Endothelial cell of umbilical vein (primary cell): ENCODE results near the gene GLIPR1L1. TPM values are rescaled to one million over a fixed set of nuclear protein-coding genes. Genes with fewer than 3 reads are reported as not detected.

Source experiments
- BruUV-seq: library from RNA; stranded (reverse); fragments of 400-500 nt; replicated peaks from 2 replicates; lab custom pipeline; 2021; lab: Mats Ljungman, UMichigan
- CTCF ChIA-PET: fragments of 300-600, 350-600 bp; sonication (Branson Sonifier 250); formaldehyde crosslinking; loops from one replicate; lab custom pipeline; 2021; ENCODE audit warnings: antibody characterized with exemption, inconsistent platforms; lab: Charles Lee
- POLR2A ChIA-PET: fragments of 300-600, 350-600 bp; sonication (Branson Sonifier 250); formaldehyde crosslinking; loops from one replicate; lab custom pipeline; 2021; ENCODE audit warnings: antibody characterized with exemption, inconsistent platforms; lab: Charles Lee
- DNase-seq: peaks from one replicate; pipeline ENCODE4 v3.0.0-alpha.2; 2011; ENCODE audit warnings: low read depth, low spot score
- FAIRE-seq: peaks from 2 replicates; lab custom pipeline; 2011; peaks lifted over from hg19 to GRCh38; lab: Jason Lieb, UNC
- H2AFZ ChIP-seq: 2 replicates; pipeline ENCODE4 v1.6.0; 2012; ENCODE audit warnings: low read depth, low read length, control low read depth, inconsistent platforms
- H3K27ac ChIP-seq: 2 replicates; pipeline ENCODE4 v1.5.1; 2011; ENCODE audit warnings: low read depth, mild to moderate bottlenecking, control low read depth, low read length, moderate library complexity; ENCODE audit not compliant: insufficient read depth
- H3K27me3 ChIP-seq, 2 experiments: 2 replicates each; pipeline versions ENCODE4 v1.6.0 to v1.6.1; 2011; ENCODE audit warnings: low read length in 2 of 2, mixed read lengths in 1 of 2; ENCODE audit not compliant: control insufficient read depth in 2 of 2, insufficient read depth in 2 of 2
- H3K36me3 ChIP-seq, 2 experiments: 2 replicates in 1 of 2; 3 replicates in 1 of 2; pipeline ENCODE4 v1.5.1; 2011; ENCODE audit warnings: low read length in 2 of 2, mild to moderate bottlenecking in 1 of 2, moderate library complexity in 1 of 2; ENCODE audit not compliant: control insufficient read depth in 2 of 2, insufficient read depth in 2 of 2; ENCODE audit errors: extremely low read depth in 1 of 2
- H3K4me1 ChIP-seq: 3 replicates; pipeline ENCODE4 v1.5.1; 2011; ENCODE audit warnings: mild to moderate bottlenecking, low read length; ENCODE audit not compliant: control insufficient read depth, insufficient read depth; ENCODE audit errors: extremely low read depth
- H3K4me2 ChIP-seq: 2 replicates; pipeline ENCODE4 v1.6.1; 2011; ENCODE audit warnings: low read length, control low read depth, mixed read lengths; ENCODE audit not compliant: insufficient read depth
- H3K4me3 ChIP-seq, 3 experiments: fragments of 200-600 bp in 1 of 3; sonication (generic), shearing (Covaris generic) in 1 of 3; replicated peaks in 1 of 3; 2 replicates each; pipeline ENCODE4 v1.5.1; 2011 to 2016; ENCODE audit warnings: control low read depth in 3 of 3, low read length in 3 of 3, mild to moderate bottlenecking in 2 of 3, inconsistent platforms in 1 of 3, low read depth in 1 of 3, moderate library complexity in 1 of 3; ENCODE audit not compliant: insufficient read depth in 1 of 3
- H3K79me2 ChIP-seq: 2 replicates; pipeline ENCODE4 v1.6.0; 2012; ENCODE audit warnings: low read length, inconsistent platforms; ENCODE audit not compliant: control insufficient read depth, insufficient read depth
- H3K9ac ChIP-seq: replicated peaks from 2 replicates; pipeline ENCODE3; 2011; ENCODE audit warnings: low read length, control low read depth; ENCODE audit not compliant: insufficient read depth; ENCODE audit errors: extremely low read depth
- H3K9me1 ChIP-seq: replicated peaks from 3 replicates; pipeline ENCODE4 v1.6.0; 2011; ENCODE audit warnings: mild to moderate bottlenecking, low read length; ENCODE audit not compliant: control insufficient read depth, insufficient read depth; ENCODE audit errors: extremely low read depth
- H3K9me3 ChIP-seq: replicated peaks from 2 replicates; pipeline ENCODE4 v1.5.1; 2012; ENCODE audit warnings: low read length, inconsistent platforms; ENCODE audit not compliant: control insufficient read depth, insufficient read depth
- H4K20me1 ChIP-seq: replicated peaks from 2 replicates; pipeline ENCODE3; 2011; ENCODE audit warnings: mild to moderate bottlenecking, low read length; ENCODE audit not compliant: control insufficient read depth, insufficient read depth; ENCODE audit errors: extremely low read depth
- CTCF ChIP-seq, 2 donors: IDR thresholded peaks; 1 replicate in 1 of 2; 2 replicates in 1 of 2; pipeline ENCODE4 v1.5.1; 2011; ENCODE audit warnings: low read length in 2 of 2, mild to moderate bottlenecking in 2 of 2, moderate library complexity in 2 of 2, control low read depth in 1 of 2, inconsistent platforms in 1 of 2, low read depth in 1 of 2; ENCODE audit not compliant: insufficient read depth in 1 of 2; ENCODE audit errors: extremely low read depth in 1 of 2
- EZH2 ChIP-seq: IDR thresholded peaks from 2 replicates; pipeline ENCODE4 v1.6.1; 2012; ENCODE audit warnings: borderline replicate concordance, low read depth, mild to moderate bottlenecking, moderate library complexity, low read length, inconsistent platforms; ENCODE audit not compliant: severe bottlenecking
- FOS ChIP-seq: IDR thresholded peaks from 2 replicates; pipeline ENCODE4 v1.6.1; 2011; ENCODE audit warnings: mild to moderate bottlenecking, low read length, moderate library complexity, borderline replicate concordance; ENCODE audit not compliant: insufficient read depth
- GATA2 ChIP-seq: IDR thresholded peaks from 2 replicates; pipeline ENCODE4 v1.7.0; 2011; ENCODE audit warnings: low read depth, mild to moderate bottlenecking, moderate library complexity, mixed read lengths, low read length; ENCODE audit not compliant: insufficient read length, insufficient read depth
- JUN ChIP-seq: IDR thresholded peaks from 2 replicates; pipeline ENCODE4 v1.6.1; 2011; ENCODE audit warnings: borderline replicate concordance, low read depth; ENCODE audit not compliant: insufficient read length, insufficient read depth
- MAX ChIP-seq: IDR thresholded peaks from 2 replicates; pipeline ENCODE4 v1.6.1; 2011; ENCODE audit not compliant: insufficient read depth, insufficient read length
- MYC ChIP-seq: IDR thresholded peaks from one replicate; pipeline ENCODE4 v1.6.1; 2011; ENCODE audit warnings: mild to moderate bottlenecking, low read depth, low read length
- POLR2A ChIP-seq: IDR thresholded peaks from 2 replicates; pipeline ENCODE4 v1.6.1; 2012; ENCODE audit warnings: low read depth, mild to moderate bottlenecking, control low read depth, low read length
- POLR2AphosphoS5 ChIP-seq: IDR thresholded peaks from 2 replicates; pipeline ENCODE4 v1.6.1; 2012; ENCODE audit warnings: low read depth, mild to moderate bottlenecking, control low read depth, low read length, moderate library complexity; ENCODE audit not compliant: insufficient read depth
- dilution Hi-C: fragments of 300-500 bp; cut with MboI; formaldehyde crosslinking; loops from one replicate; pipeline ENCODE4 v1.15.0; 2019; ENCODE audit warnings: low sequenced_read_pairs; ENCODE audit not compliant: extremely low pct_ligation_motif_present
- intact Hi-C: fragments of 100-400 bp; cut with micrococcal nuclease; formaldehyde crosslinking; loops from one replicate; pipeline ENCODE4 v1.10.0; 2022
- polyA plus RNA-seq, 4 experiments: library from polyadenylated mRNA; depleted of rRNA in 3 of 4; stranded (reverse) in 3 of 4; unstranded in 1 of 4; fragments of >200 nt; gene quantifications; 2 replicates each; pipeline versions ENCODE4 v1.2.1 to v1.2.3, GENCODE V29; 2011 to 2012; ENCODE audit warnings: missing spikeins in 1 of 4
- total RNA-seq: library from RNA; stranded (reverse); gene quantifications from 2 replicates; pipeline ENCODE4 v1.2.3, GENCODE V29; 2021

The GLIPR1L1 gene
- total and polyA plus RNA-seq, 2 donors (not counting 3 experiments of a cell fraction or from before 2014, with no cell fraction given), result not detected

GRCh38 chr12:75305412-75306332 lies 28.8 kb upstream of the GLIPR1L1 start:
- POLR2A ChIA-PET, result no interaction called here
- no peak for DNase-seq

More at GRCh38 chr12:75305412-75306332, 28.8 kb upstream of the GLIPR1L1 start:
- H3K79me2 ChIP-seq, result no peaks in the 10 kb centered on the region
- intact Hi-C loops, result no loop called here
- dilution Hi-C loops, result no loop called here
- H3K27ac ChIP-seq, result no peak overlapping the region
- H2AFZ ChIP-seq, result no peak overlapping the region
- H3K9me1 ChIP-seq, result no peaks in the 10 kb centered on the region
- no peaks in the 10 kb centered on the region for H3K9me3 ChIP-seq
- no peak overlapping the region for H3K9ac ChIP-seq
- H3K4me2 ChIP-seq, result no peak overlapping the region
- no TSS peak for BruUV-seq
- no peak for TF ChIP-seq CTCF (IDR thresholded peaks at IDR 0.05; ENCODE audit: extremely low read depth in 1 of 2, insufficient read depth in 1 of 2, low read depth in 1 of 2, low read length in 2 of 2)
- no peak for TF ChIP-seq EZH2
- TF ChIP-seq POLR2A, result no peak
- no peak for TF ChIP-seq MYC
- no peak for TF ChIP-seq POLR2AphosphoS5
- TF ChIP-seq JUN, result no peak
- no peak for TF ChIP-seq GATA2
- TF ChIP-seq MAX, result no peak
- TF ChIP-seq FOS, result no peak
- no peaks in the 10 kb centered on the region for H3K4me1 ChIP-seq
- CTCF ChIA-PET, result no interaction called here
- no peaks in the 10 kb centered on the region for H3K27me3 ChIP-seq
- no peaks in the 10 kb centered on the region for H4K20me1 ChIP-seq
- no peak overlapping the region for H3K4me3 ChIP-seq
- H3K36me3 ChIP-seq, result no peaks in the 10 kb centered on the region
- FAIRE-seq, result no peak
